ENCODE results near the gene SIL1.

Gene SIL1

GRCh38 chr5:139243425-139243970 is 45.3 kb upstream of the SIL1 start:
- TF ChIP-seq EZH2phosphoT487 (IDR thresholded peaks at IDR 0.05; ENCODE audit: borderline replicate concordance, low read length): no peak
- TF ChIP-seq CTCF (IDR thresholded peaks at IDR 0.05; ENCODE audit: low read depth, low read length, poor library complexity, severe bottlenecking): no peak
- no peaks in the 10 kb centered on the region for H3K9me3 ChIP-seq (ENCODE audit: control insufficient read depth, insufficient read depth, low read length)
- H3K79me2 ChIP-seq (ENCODE audit: control insufficient read depth, low read length): no peaks in the 10 kb centered on the region
- no peaks in the 10 kb centered on the region for H4K20me1 ChIP-seq (ENCODE audit: control insufficient read depth, insufficient read depth, low read depth, low read length)
- no peak overlapping the region for H3K4me3 ChIP-seq (ENCODE audit: low read length)
- no peak overlapping the region for H3K27ac ChIP-seq (ENCODE audit: low read depth, low read length)
- peaks cover 18% of the 10 kb centered on the region for H3K27me3 ChIP-seq (ENCODE audit: control insufficient read depth, low read length)
- no peak overlapping the region for H3K4me2 ChIP-seq (ENCODE audit: low read length)
- H3F3A ChIP-seq (ENCODE audit: control insufficient read depth, insufficient read depth): no peaks in the 10 kb centered on the region
- H3K36me3 ChIP-seq (ENCODE audit: control insufficient read depth, low read length): no peaks in the 10 kb centered on the region
- no peaks in the 10 kb centered on the region for H3K9me2 ChIP-seq (replicated peaks; ENCODE audit: control insufficient read depth, low read length)
- H3K4me1 ChIP-seq (ENCODE audit: control insufficient read depth, low read length): no peaks in the 10 kb centered on the region

- no peaks in the 10 kb centered on the region for H3F3A ChIP-seq (ENCODE audit: control insufficient read depth, insufficient read depth)
- no peaks in the 10 kb centered on the region for H4K20me1 ChIP-seq (ENCODE audit: control insufficient read depth, insufficient read depth, low read depth, low read length)
- H3K27ac ChIP-seq (ENCODE audit: low read depth, low read length): no peak overlapping the region
- no peak for TF ChIP-seq EZH2phosphoT487 (IDR thresholded peaks at IDR 0.05; ENCODE audit: borderline replicate concordance, low read length)
- TF ChIP-seq CTCF (IDR thresholded peaks at IDR 0.05; ENCODE audit: low read depth, low read length, poor library complexity, severe bottlenecking): no peak
- H3K4me3 ChIP-seq (ENCODE audit: low read length): no peak overlapping the region
- peaks cover 18% of the 10 kb centered on the region for H3K27me3 ChIP-seq (ENCODE audit: control insufficient read depth, low read length)
- H3K9me2 ChIP-seq (replicated peaks; ENCODE audit: control insufficient read depth, low read length): no peaks in the 10 kb centered on the region; the same call in 1 of the 2 replicates
- no peak overlapping the region for H3K4me2 ChIP-seq (ENCODE audit: low read length)
- no peaks in the 10 kb centered on the region for H3K9me3 ChIP-seq (ENCODE audit: control insufficient read depth, insufficient read depth, low read length)
- no peaks in the 10 kb centered on the region for H3K4me1 ChIP-seq (ENCODE audit: control insufficient read depth, low read length)
- H3K79me2 ChIP-seq (ENCODE audit: control insufficient read depth, low read length): no peaks in the 10 kb centered on the region
- no peaks in the 10 kb centered on the region for H3K36me3 ChIP-seq (ENCODE audit: control insufficient read depth, low read length)
These were observed 43.0 kb upstream of the SIL1 start for GRCh38 chr5:139241139-139241538.

GRCh38 chr5:139236479-139236878 is 38.3 kb upstream of the SIL1 start:
- H3K27ac ChIP-seq (ENCODE audit: low read depth, low read length): no peak overlapping the region
- no peak overlapping the region for H3K4me3 ChIP-seq (ENCODE audit: low read length)
- H3K9me2 ChIP-seq (replicated peaks; ENCODE audit: control insufficient read depth, low read length): no peaks in the 10 kb centered on the region; the same call in 1 of the 2 replicates
- no peaks in the 10 kb centered on the region for H3K9me3 ChIP-seq (ENCODE audit: control insufficient read depth, insufficient read depth, low read length)
- H3K36me3 ChIP-seq (ENCODE audit: control insufficient read depth, low read length): no peaks in the 10 kb centered on the region
- H4K20me1 ChIP-seq (ENCODE audit: control insufficient read depth, insufficient read depth, low read depth, low read length): no peaks in the 10 kb centered on the region
- H3K4me2 ChIP-seq (ENCODE audit: low read length): no peak overlapping the region
- H3K27me3 ChIP-seq (ENCODE audit: control insufficient read depth, low read length): peaks cover 17% of the 10 kb centered on the region
- H3K4me1 ChIP-seq (ENCODE audit: control insufficient read depth, low read length): no peaks in the 10 kb centered on the region
- H3K79me2 ChIP-seq (ENCODE audit: control insufficient read depth, low read length): no peaks in the 10 kb centered on the region
- TF ChIP-seq CTCF (IDR thresholded peaks at IDR 0.05; ENCODE audit: low read depth, low read length, poor library complexity, severe bottlenecking): no peak
- no peak for TF ChIP-seq EZH2phosphoT487 (IDR thresholded peaks at IDR 0.05; ENCODE audit: borderline replicate concordance, low read length)
- H3F3A ChIP-seq (ENCODE audit: control insufficient read depth, insufficient read depth): no peaks in the 10 kb centered on the region
